GM19023 (cell line): ENCODE data around the gene SH3RF1.
A peak's percentile ranks its signal among the peaks of the same experiment; 100 is the strongest.
"Not testable (repeated sequence)": the region's sequence is repeated elsewhere in the genome, so short reads cannot be mapped to it uniquely, and the experiment has no call there.

Source experiments
- ATAC-seq: cut with Tn5 transposase; IDR thresholded peaks from one replicate; pipeline ENCODE4 v1.9.1; 2021; ENCODE audit warnings: mild to moderate bottlenecking, moderate library complexity; ENCODE audit not compliant: unreplicated experiment

Gene SH3RF1

DNA sequence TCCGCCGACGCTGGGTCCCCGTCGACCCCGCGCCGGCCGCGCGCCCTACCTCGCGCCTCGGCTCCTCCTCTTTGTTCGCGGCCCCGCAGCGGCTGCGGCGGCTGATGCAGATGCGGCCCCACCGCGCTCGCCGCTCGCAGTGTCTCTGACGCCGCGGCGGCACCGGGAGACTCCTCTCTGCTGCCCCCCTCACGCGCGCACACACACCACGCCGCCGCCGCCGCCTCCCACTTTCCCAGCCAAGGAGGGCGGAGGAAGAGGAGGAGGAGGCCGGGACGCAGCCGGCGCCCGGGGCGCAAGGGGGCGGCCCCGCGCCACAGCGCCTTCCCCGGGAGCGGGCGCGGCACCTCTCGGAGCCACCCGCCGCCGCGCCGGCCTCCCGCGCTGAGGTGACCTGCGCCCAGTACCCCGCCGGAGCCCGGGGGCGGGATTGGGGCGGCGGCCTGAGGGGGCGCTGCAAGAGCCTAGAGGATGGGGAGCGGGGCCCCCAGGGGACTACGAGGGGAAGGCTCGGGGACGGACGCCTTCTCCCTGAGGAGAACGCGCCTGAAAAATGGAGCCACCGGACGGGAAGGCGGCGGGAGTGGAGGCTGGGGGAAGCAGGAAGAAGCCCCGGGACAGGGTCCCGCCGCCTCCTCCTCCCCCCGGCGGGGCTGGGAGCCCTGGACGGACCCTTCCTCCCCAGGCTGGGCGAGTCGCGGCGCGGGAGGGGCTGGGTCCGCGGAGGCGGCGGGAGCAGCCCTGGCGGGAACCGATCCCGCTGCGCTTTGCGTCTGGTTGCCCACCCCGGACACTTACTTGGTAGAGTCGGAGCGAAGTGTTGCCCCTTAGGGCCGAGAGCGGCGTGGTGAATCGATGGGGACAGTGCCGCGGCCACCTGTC is at the start of gene SH3RF1:
SH3RF1 (minus strand) TSS at position 147 of the 882 bp plus-strand sequence. CDS start 1,744 bp downstream, outside the sequence.
- peak; percentile 69 for ATAC-seq

DNA sequence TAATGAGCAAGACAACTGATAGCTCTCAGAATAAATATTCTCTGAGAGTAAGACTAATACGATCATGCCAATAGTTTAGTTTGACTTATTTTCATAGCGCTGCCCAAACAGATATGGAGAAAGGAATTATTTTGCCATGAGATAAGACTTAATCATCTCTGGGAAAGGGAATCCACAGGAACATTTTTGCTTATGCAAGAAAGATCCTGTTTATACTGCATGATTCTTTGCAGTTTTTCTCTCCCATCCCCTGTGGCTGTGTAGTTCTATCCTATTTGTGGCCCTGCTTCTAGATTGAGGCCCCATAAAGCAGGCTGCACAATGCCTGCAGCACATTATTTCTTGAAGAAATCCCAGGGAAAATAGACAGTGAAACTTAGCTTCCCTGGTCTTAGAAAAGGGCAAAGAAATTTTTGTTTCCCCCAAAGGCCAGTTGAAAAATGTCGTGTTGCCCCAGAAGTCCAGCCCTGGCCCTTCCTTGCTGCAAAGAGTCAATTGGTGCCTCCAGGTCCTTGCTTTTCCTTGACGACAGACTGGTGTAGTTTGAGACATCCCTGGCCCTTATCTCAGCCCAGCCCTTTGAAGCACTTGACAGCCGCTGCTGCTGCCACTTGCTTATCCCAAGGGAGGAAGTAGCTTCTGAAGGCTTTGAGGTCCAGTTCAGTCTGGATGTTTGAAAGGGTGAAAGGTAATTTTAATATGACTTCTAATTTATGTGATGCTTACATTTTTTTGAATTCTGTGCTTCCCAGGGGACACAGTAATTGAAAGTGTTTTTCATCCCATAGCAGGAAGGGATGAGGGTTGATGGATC is 45.0 kb upstream of the SH3RF1 start:
- ATAC-seq = no peak

- no peak for ATAC-seq
These were observed 44.1 kb upstream of the SH3RF1 start for GRCh38 chr4:169314906-169315305.

DNA sequence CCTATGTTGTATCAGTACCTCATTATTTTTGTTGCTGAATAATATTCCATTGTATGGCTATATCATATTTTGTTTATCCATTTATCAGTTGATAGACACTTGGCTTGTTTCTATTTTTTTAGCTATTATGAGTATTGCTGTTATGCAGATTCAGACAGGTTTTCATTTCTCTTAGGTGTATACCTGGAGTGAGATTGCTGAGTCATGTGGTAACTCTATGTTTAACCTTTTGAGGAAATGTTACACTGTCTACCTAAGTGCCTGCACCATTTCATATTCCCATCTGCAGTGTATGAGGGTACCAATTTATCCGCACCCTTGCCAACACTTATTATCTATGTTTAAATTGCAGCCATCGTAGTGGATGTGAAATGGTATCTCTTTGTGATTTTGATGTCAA is 43.0 kb upstream of the SH3RF1 start:
- ATAC-seq = no peak

DNA sequence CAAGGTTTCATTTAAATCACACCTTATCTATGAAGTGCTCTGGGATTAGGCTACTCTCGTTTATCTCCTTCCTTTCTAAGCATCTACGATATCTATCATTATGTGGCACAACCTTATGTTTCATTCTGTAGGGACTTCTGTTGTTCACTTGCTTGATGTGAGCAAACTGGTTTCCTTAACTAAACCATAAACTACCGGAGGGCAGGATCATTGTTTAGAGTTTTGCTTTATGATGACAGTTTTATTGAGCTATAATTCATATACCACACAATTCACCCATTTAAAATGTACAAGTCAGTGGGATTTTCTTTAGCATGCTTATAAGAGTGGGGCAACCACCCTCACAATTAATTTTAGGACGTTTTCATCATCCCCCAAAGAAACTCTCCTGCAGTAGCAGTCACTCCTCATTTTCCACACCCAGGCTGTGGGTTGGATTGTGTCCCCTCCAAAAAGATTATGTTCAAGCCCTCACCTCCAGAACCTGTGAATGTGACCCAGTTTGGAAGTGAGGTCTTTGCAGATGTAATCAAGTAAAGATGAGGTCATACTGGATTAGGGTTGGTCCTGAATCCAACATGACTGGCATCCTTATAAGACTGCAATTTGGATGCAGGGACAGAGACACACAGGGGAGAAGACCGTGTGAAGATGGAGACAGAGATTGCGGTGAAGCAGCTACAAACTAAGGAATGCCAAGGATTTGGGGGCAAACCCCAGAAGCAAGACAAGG is 42.1 kb upstream of the SH3RF1 start:
- ATAC-seq = no peak

DNA sequence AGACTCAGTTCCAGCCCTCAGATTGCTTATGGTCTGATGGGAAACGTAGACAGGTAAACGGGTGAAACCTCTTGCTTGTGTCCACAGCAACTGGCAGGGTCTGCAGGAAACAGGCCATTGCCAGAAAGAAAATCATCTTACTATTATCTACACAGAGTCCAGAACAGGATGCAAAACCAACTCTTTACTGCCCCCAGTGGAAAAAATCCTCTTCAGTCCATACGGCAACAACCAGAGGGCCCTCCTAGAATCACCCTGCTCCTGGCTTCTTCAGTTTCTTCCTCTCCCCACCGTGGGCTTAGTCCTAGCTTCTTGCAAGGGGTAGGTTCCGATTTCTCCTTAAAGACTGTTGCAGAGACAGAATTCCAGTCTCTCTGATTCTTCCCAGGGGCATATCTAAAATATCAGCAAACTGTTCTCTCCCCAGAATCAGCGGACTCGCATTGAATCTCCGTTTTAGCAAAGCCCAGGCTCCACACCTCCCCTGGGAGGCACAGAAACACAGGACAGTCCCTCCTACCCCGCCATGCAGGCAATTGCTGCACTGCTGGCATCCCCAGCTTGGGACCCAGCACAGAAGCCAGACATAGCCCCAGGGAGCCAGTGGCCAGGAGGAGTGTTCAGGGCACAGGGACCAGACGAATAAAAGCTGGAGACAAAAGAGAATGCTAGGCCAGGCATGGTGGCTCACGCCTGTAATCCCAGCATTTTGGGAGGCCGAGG is 41.0 kb upstream of the SH3RF1 start:
- peak; percentile 78 for ATAC-seq

- no peak for ATAC-seq
These were observed 38.7 kb upstream of the SH3RF1 start for GRCh38 chr4:169309326-169309967.

GRCh38 chr4:169307576-169307975 is 36.8 kb upstream of the SH3RF1 start:
- ATAC-seq = no peak

GRCh38 chr4:169305651-169306050 is 34.9 kb upstream of the SH3RF1 start:
- ATAC-seq = no peak

DNA sequence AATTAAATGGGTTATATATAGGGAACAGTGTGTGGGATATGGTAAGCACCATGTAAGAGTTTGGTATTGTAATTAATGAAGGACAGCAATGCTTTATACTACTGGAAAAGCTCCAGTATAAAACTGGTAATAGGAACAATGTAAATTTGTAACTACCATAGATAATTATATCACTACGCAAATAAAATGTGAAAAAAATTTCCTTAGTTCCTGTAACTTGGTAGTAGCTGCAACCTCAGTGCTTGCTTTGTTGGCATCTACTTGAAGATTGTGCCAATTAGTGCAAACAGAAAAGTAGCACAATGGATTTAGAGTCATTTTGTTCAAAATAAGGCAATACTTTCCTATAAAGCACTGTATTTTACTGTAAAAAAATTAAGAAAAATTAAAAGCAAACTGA is 34.4 kb upstream of the SH3RF1 start:
- ATAC-seq = no peak

DNA sequence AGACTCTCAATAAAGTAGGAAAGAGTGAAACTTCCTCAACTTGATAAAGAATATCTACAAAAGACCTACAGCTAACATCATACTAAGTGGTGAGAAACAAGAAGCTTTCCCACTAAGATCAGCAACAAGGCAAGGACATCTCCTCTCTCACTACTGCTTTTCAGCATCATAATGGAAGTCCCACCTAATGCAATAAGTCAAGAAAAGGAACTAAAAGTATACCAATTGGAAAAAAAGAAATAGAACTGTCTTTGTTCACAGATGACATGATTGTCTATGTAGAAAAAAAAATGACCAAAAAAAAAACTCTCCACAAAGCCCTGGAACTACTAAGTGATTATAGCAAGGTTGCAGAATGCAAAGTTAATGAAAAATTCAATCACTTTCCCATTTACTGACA is 25.1 kb upstream of the SH3RF1 start:
- ATAC-seq = no peak

DNA sequence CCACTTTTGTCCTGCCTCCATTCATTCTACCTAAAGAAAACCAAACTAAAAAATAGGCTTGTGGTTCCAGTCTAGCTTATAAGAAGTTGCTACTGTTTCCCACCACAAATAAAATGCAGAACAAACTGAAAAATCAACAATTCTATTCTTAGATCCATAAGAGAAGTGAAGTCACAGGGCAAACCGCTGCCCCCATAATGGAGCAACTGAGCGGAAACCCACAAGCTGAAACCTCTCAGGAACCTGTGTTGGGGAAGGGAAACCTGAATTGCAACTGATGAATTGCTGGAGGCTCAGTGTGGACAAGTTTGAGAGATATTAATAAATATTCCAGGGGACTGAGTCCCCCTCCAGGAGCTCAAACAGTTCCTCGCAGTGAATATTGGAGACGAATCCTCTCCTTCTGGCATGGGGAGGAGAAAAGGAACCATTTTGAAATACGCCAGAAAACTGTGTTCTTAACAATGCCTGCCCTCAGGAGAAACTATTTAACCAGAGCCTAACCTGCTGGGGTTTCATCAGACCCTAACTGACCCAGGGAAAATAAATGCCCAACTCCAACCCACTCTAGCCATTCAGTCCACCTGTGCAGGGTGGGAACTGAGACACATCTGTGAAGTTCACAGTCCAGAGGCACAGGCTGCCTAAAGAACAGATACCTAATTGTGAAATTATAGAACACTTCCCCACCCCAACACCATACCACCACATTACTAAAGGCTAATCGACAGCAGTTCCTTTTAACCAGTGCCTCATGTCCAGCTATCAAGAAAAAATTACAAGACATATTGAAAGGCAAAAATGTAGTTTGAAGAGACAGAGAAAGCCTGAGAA is 22.8 kb upstream of the SH3RF1 start:
- ATAC-seq = peak; percentile 83

DNA sequence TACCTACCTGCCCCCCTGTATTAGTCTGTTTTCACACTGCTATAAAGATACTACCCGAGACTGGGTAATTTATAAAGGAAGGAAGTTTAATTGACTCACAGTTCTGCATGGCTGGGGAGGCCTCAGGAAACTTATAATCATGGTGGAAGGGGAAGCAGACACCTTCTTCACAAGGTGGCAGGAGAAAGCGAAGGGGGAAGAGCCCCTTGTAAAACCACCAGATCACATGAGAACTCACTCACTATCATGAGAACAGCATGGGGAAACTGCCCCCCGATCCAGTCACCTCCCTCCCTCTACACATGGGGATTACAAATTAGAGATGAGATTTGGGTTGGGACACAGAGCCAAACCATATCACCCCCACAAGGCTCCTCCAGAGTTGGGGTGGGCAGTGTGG is 17.2 kb upstream of the SH3RF1 start:
- ATAC-seq = not testable (repeated sequence)

DNA sequence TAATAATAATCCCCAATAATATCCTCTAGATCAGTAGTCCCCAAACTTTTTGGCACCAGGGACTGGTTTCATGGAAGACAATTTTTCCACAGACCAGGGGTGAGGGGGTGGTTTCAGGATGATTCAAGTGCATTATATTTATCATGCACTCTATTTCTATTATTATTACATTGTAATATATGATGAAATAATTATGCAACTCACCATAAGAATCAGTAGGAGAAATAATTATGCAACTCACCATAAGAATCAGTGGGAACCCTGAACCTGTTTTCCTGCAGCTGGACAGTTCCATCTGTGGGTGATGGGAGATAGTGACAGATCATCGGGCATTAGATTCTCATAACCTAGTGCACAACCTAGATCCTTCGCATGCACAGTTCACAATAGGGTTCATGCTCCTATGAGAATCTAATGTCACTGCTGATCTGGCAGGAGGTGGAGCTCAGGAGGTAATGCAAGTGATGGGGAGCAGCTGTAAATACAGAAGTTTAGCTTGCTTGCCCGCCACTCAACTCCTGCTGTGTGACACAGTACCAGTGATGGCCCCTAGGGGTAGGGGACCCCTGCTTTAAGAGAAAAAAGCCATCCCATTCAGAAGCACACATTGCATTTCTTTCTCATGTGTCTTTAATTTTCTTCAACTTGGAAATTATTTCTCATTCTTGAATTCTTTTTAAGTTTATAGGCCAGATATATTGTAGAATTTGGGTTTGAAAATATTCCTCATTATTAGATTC is 16.0 kb upstream of the SH3RF1 start:
- no peak for ATAC-seq

DNA sequence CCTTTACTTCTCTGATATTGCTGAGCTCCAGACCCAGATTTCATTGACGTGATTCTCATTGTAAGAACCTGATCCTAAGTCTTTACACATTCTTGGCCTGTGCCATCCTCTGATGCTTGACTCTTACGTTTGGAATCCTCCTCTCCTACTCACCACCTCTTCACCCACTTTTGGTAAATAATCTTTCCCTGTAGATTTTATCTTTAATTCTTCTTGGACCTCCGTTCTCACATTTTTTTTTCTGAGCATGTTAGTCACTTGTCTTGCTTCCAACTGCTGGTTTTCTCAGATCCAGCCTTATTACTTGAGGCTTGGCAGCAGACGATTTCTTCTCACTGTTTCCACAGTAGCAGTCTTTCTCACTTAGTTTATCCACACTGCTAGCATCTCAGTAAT is 12.4 kb upstream of the SH3RF1 start:
- no peak for ATAC-seq

DNA sequence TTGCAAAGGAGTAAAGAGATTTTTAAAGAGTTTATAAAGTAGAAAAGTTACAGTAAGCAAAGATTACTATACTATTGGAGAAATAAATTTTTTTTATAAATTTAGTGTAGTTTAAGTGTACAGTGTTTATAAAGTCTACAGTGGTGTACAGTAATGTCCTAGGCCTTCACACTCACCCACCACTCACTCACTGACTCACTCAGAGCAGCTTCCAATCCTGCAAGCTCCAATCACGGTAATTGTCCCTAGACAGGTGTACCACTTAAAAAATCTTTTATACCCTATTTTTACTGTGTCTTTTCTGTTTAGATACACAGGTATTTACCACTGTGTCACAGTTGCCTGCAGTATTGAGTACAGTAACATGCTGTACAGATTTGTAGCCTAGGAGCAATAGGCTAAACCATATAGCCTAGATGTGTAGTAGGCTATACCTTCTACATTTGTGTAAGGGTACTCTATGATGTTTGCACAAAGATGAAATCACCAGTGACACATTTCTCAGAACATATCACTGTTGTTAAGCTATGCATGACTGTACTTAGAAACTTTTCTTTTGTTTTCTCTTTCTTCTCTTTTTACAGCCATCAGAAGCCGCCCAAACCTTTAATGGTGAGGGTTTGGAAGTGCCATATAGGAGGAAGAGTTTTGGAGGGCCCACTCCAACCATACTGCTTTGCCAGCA is 11.8 kb upstream of the SH3RF1 start:
- ATAC-seq = no peak

GRCh38 chr4:169279108-169279507 is 8.4 kb upstream of the SH3RF1 start:
- ATAC-seq = no peak

DNA sequence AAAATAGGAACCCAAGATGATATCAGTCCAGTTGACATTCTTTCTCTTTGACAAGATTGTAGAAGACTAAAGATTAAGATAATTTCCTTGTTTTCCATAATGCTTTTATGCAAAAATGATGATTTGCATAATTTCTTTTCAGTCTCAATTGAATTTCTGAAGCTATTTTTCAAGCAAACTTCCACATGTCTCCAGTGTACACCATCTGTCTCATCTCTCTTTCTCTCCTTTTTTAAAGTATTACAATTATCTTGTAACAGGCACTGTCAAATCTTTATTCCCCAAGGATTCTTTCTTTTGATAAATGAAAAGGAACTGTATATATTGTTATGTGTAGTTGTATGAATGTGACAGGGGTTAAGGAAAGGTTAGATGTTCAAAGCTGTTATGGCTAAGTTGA is 7.9 kb upstream of the SH3RF1 start:
- ATAC-seq = no peak
